Panc1 (cell line): ENCODE results near the gene PRR5L. TPM values are rescaled to one million over a fixed set of nuclear protein-coding genes. Genes with fewer than 3 reads are reported as not detected.

Experiments
- ATAC-seq: fragments of 200-7000 bp; cut with Tn5 transposase; 2 replicates; pipeline ENCODE4 v1.9.1; 2020; ENCODE audit warnings: mild to moderate bottlenecking, moderate library complexity
- BruUV-seq: library from RNA; stranded (reverse); fragments of 400-500 nt; replicated peaks from 2 replicates; lab custom pipeline; 2021; lab: Mats Ljungman, UMichigan
- CTCF ChIA-PET: fragments of 300-600 bp; sonication (Branson Sonifier 250); formaldehyde crosslinking; loops from one replicate; lab custom pipeline; 2022; ENCODE audit warnings: antibody characterized with exemption; lab: Charles Lee
- POLR2A ChIA-PET: fragments of 300-600 bp; sonication (Branson Sonifier 250); formaldehyde crosslinking; loops from one replicate; lab custom pipeline; 2022; ENCODE audit warnings: antibody characterized with exemption; lab: Charles Lee
- DNase-seq: peaks from one replicate; pipeline ENCODE4 v3.0.0-alpha.2; 2010; ENCODE audit warnings: low read depth, low spot score
- H3K27ac ChIP-seq: 2 replicates; pipeline ENCODE4 v1.5.1; 2011; ENCODE audit warnings: mild to moderate bottlenecking, low read length, inconsistent platforms
- H3K27me3 ChIP-seq: fragments of 200-500 bp; sonication (Bioruptor generic); 2 replicates; pipeline ENCODE4 v1.6.0; 2014; ENCODE audit warnings: low read length, inconsistent platforms; ENCODE audit not compliant: control insufficient read depth, insufficient read depth
- H3K36me3 ChIP-seq: fragments of 200-500 bp; sonication (Bioruptor generic); 2 replicates; pipeline ENCODE4 v1.5.1; 2014; ENCODE audit warnings: inconsistent platforms, mild to moderate bottlenecking, low read length, moderate library complexity; ENCODE audit not compliant: control insufficient read depth, insufficient read depth
- H3K4me1 ChIP-seq: 2 replicates; pipeline ENCODE4 v1.5.1; 2011; ENCODE audit warnings: inconsistent platforms, mild to moderate bottlenecking, low read length, moderate library complexity; ENCODE audit not compliant: control insufficient read depth, insufficient read depth
- H3K4me3 ChIP-seq, 2 experiments: 2 replicates each; pipeline ENCODE4 v1.5.1; 2011 to 2012; ENCODE audit warnings: low read depth in 2 of 2, low read length in 2 of 2, mild to moderate bottlenecking in 2 of 2, inconsistent platforms in 1 of 2, moderate library complexity in 1 of 2
- H3K9me3 ChIP-seq: fragments of 200-500 bp; sonication (Bioruptor generic); 2 replicates; pipeline ENCODE4 v1.5.1; 2014; ENCODE audit warnings: low read depth, mild to moderate bottlenecking, inconsistent platforms, low read length, moderate library complexity; ENCODE audit not compliant: control insufficient read depth, insufficient read depth
- POLR2AphosphoS5 ChIP-seq: IDR thresholded peaks from 2 replicates; pipeline ENCODE4 v1.6.1; 2012; ENCODE audit warnings: mild to moderate bottlenecking, low read depth, low read length, moderate library complexity
- SIN3A ChIP-seq: IDR thresholded peaks from 2 replicates; pipeline ENCODE4 v1.6.1; 2012; ENCODE audit warnings: low read depth, mild to moderate bottlenecking, low read length, moderate library complexity, borderline replicate concordance; ENCODE audit not compliant: insufficient read depth
- TCF7L2 ChIP-seq: IDR thresholded peaks from 2 replicates; pipeline ENCODE4 v1.6.1; 2011; ENCODE audit warnings: mild to moderate bottlenecking, low read depth, low read length, inconsistent platforms
- in situ Hi-C: cut with HindIII; loops from 2 replicates; pipeline ENCODE4 v1.10.0; 2016; ENCODE audit warnings: low sequenced_read_pairs, low pct_unique_long_range_greater_than_20kb
- intact Hi-C: fragments of 100-400 bp; cut with micrococcal nuclease; formaldehyde crosslinking; loops from one replicate; pipeline ENCODE4 v1.10.0; 2022; ENCODE audit not compliant: unreplicated experiment
- total RNA-seq: library from RNA; stranded (reverse); gene quantifications from one replicate; pipeline ENCODE4 v1.2.1, GENCODE V29; 2021; ENCODE audit not compliant: unreplicated experiment
- TF ChIP-seq, protein P1 (sequence below), 2 experiments: IDR thresholded peaks; 2 replicates each; pipeline ENCODE4 v1.6.1; 2011 to 2012; ENCODE audit warnings: low read depth in 2 of 2, control low read depth in 1 of 2, low read length in 1 of 2, mild to moderate bottlenecking in 1 of 2, moderate library complexity in 1 of 2; ENCODE audit not compliant: insufficient read depth in 1 of 2
- TF ChIP-seq, protein P2 (sequence below): fragments of 450-650 bp; IDR thresholded peaks from 2 replicates; pipeline ENCODE4 v1.5.1; 2017; ENCODE audit warnings: mild to moderate bottlenecking

PRR5L gene
- total RNA-seq, 1 experiment from 2014 or later: 0.36 TPM

DNA sequence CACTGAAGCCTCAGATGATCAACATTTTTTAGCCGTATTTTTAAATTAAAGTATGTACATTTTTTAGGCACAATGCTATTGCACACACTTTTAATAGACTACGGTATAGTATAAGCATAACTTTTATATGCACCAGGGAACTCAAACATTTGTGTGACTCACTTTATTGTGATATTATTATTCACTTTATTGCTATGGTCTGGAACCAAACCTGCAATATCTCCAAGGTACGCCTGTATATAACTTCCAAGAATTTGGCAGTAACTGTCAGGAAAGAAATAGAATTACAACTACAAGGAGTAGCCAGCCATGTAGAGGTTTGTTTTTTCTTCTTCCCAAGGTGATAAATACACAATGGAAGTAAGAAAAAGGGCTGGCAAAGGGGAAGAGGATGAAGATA, 62.3 kb downstream of the PRR5L start:
- Histone ChIP-seq H3K27me3 (peaks cover 8% of the 10 kb centered on the region), H3K4me1 (no peaks in the 10 kb centered on the region), H3K36me3 (no peaks in the 10 kb centered on the region), H3K9me3 (no peaks in the 10 kb centered on the region), H3K4me3 (no peak overlapping the region), H3K27ac (no peak overlapping the region)
- no peak for TF ChIP-seq POLR2AphosphoS5
- TF ChIP-seq, protein P1, sequence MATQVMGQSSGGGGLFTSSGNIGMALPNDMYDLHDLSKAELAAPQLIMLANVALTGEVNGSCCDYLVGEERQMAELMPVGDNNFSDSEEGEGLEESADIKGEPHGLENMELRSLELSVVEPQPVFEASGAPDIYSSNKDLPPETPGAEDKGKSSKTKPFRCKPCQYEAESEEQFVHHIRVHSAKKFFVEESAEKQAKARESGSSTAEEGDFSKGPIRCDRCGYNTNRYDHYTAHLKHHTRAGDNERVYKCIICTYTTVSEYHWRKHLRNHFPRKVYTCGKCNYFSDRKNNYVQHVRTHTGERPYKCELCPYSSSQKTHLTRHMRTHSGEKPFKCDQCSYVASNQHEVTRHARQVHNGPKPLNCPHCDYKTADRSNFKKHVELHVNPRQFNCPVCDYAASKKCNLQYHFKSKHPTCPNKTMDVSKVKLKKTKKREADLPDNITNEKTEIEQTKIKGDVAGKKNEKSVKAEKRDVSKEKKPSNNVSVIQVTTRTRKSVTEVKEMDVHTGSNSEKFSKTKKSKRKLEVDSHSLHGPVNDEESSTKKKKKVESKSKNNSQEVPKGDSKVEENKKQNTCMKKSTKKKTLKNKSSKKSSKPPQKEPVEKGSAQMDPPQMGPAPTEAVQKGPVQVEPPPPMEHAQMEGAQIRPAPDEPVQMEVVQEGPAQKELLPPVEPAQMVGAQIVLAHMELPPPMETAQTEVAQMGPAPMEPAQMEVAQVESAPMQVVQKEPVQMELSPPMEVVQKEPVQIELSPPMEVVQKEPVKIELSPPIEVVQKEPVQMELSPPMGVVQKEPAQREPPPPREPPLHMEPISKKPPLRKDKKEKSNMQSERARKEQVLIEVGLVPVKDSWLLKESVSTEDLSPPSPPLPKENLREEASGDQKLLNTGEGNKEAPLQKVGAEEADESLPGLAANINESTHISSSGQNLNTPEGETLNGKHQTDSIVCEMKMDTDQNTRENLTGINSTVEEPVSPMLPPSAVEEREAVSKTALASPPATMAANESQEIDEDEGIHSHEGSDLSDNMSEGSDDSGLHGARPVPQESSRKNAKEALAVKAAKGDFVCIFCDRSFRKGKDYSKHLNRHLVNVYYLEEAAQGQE (IDR thresholded peaks at IDR 0.05; ENCODE audit: insufficient read depth in 1 of 2, low read depth in 2 of 2, low read length in 1 of 2): no peak
- TF ChIP-seq SIN3A: no peak
- no peak for TF ChIP-seq TCF7L2
- TF ChIP-seq, protein P2, sequence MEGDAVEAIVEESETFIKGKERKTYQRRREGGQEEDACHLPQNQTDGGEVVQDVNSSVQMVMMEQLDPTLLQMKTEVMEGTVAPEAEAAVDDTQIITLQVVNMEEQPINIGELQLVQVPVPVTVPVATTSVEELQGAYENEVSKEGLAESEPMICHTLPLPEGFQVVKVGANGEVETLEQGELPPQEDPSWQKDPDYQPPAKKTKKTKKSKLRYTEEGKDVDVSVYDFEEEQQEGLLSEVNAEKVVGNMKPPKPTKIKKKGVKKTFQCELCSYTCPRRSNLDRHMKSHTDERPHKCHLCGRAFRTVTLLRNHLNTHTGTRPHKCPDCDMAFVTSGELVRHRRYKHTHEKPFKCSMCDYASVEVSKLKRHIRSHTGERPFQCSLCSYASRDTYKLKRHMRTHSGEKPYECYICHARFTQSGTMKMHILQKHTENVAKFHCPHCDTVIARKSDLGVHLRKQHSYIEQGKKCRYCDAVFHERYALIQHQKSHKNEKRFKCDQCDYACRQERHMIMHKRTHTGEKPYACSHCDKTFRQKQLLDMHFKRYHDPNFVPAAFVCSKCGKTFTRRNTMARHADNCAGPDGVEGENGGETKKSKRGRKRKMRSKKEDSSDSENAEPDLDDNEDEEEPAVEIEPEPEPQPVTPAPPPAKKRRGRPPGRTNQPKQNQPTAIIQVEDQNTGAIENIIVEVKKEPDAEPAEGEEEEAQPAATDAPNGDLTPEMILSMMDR: no peak
- in situ Hi-C loops: no loop called here
- no TSS peak for BruUV-seq
- ATAC-seq (no peak), DNase-seq (no peak)
- CTCF ChIA-PET: no interaction called here
- POLR2A ChIA-PET: interaction anchor here (0.7 kb wide), 1 partner anchor 16 kb away, joined by 3 read pairs; no protein-coding TSS in a partner anchor
- intact Hi-C loops: no loop called here

DNA sequence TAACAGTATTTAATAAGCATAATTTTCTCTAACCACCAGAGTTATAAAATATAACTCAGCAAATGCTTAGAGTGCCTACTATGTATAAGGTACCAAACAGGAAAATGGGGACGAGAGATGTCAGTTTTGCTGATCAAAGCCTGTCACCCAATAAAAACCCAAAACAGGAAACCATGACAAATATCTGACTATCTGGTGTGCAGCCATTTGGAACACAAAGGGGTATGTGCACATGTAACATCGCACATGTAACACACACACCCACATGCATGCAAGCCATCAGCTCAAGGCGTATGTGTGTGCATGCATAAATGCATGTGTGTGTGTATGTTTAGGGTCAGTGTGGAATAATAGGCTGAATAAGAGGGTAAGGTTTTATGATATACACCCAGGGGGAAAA, 64.2 kb downstream of the PRR5L start:
- no peak overlapping the region for H3K27ac ChIP-seq
- no peaks in the 10 kb centered on the region for H3K4me1 ChIP-seq
- no peaks in the 10 kb centered on the region for H3K36me3 ChIP-seq
- ChIA-PET CTCF (no interaction called here), POLR2A (no interaction called here)
- DNase-seq (no peak), ATAC-seq (no peak)
- H3K4me3 ChIP-seq: no peak overlapping the region
- no peak for TF ChIP-seq SIN3A
- TF ChIP-seq, protein P1 (IDR thresholded peaks at IDR 0.05; ENCODE audit: insufficient read depth in 1 of 2, low read depth in 2 of 2, low read length in 1 of 2): no peak
- TF ChIP-seq, protein P2: no peak
- no peak for TF ChIP-seq POLR2AphosphoS5
- intact Hi-C loops: no loop called here
- in situ Hi-C loops: no loop called here
- H3K27me3 ChIP-seq: peaks cover 18% of the 10 kb centered on the region
- no peaks in the 10 kb centered on the region for H3K9me3 ChIP-seq
- no TSS peak for BruUV-seq
